Gastrocnemius medialis (tissue), 4 donors: Measurements from ENCODE around the gene ID3.

Experiments
- POLR2A ChIP-seq, 2 donors: fragments of 450-650 bp; IDR thresholded peaks; one replicate each; pipeline ENCODE4 v1.6.1; 2017; ENCODE audit warnings: antibody characterized with exemption in 2 of 2, mild to moderate bottlenecking in 2 of 2, moderate library complexity in 2 of 2
- TF ChIP-seq, protein P1 (sequence below), 5 experiments: fragments of 450-650 bp in 3 of 5; fragments of 200-600 bp in 2 of 5; sonication (generic) in 2 of 5; IDR thresholded peaks in 4 of 5; conservative IDR thresholded peaks in 1 of 5; 1 replicate in 4 of 5; 2 replicates in 1 of 5; pipeline ENCODE4 v1.5.1; 2016 to 2019; ENCODE audit warnings: antibody characterized with exemption in 5 of 5, mild to moderate bottlenecking in 3 of 5, moderate library complexity in 3 of 5

DNA sequence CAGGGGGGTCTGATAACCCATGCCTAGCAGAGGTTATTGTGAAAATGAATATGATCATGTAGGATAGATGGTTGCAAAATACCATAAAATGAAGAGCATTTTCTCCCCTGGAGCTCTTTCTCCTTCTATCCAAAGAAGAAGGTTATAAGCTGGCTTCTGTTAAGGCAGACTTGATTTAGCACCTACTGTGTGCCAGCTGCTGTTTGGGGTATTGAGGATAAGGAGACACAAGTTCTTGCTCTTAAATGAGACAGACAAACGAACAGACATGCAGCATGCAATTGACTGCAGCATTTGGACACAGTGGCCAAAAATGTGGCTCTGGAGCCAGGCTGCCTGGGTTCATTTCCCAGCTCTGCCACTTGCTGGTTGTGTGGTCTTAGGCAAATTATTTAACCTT, 39.8 kb upstream of the ID3 start:
- TF ChIP-seq, protein P1, sequence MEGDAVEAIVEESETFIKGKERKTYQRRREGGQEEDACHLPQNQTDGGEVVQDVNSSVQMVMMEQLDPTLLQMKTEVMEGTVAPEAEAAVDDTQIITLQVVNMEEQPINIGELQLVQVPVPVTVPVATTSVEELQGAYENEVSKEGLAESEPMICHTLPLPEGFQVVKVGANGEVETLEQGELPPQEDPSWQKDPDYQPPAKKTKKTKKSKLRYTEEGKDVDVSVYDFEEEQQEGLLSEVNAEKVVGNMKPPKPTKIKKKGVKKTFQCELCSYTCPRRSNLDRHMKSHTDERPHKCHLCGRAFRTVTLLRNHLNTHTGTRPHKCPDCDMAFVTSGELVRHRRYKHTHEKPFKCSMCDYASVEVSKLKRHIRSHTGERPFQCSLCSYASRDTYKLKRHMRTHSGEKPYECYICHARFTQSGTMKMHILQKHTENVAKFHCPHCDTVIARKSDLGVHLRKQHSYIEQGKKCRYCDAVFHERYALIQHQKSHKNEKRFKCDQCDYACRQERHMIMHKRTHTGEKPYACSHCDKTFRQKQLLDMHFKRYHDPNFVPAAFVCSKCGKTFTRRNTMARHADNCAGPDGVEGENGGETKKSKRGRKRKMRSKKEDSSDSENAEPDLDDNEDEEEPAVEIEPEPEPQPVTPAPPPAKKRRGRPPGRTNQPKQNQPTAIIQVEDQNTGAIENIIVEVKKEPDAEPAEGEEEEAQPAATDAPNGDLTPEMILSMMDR (IDR thresholded peaks at IDR 0.05 in 4 of 5, conservative IDR thresholded peaks at IDR 0.05 in 1 of 5), result no peak
- no peak for TF ChIP-seq POLR2A (IDR thresholded peaks at IDR 0.05)
